Trophoblast cell (in vitro differentiated cells and primary cell): Measurements from ENCODE around the gene ASNSD1.

Experiments used
- DNase-seq, 2 donors: peaks; one replicate each; pipeline ENCODE4 v3.0.0-alpha.2; 2016
- H2AFZ ChIP-seq: 2 replicates; pipeline ENCODE4 v1.6.1; 2013; ENCODE audit warnings: low read length, moderate library complexity, mild to moderate bottlenecking; ENCODE audit not compliant: insufficient read depth, poor library complexity
- H2AK5ac ChIP-seq: 2 replicates; pipeline ENCODE4 v1.6.1; 2013; ENCODE audit warnings: mild to moderate bottlenecking, low read length
- H2BK120ac ChIP-seq: 2 replicates; pipeline ENCODE4 v1.6.1; 2013; ENCODE audit warnings: low read length, mild to moderate bottlenecking, moderate library complexity; ENCODE audit not compliant: insufficient read depth, poor library complexity
- H2BK12ac ChIP-seq: 2 replicates; pipeline ENCODE4 v1.6.1; 2013; ENCODE audit warnings: mild to moderate bottlenecking, low read length, moderate library complexity
- H2BK5ac ChIP-seq: 2 replicates; pipeline ENCODE4 v1.6.1; 2013; ENCODE audit warnings: low read length, low read depth, moderate library complexity, mild to moderate bottlenecking; ENCODE audit not compliant: poor library complexity
- H3K14ac ChIP-seq: 2 replicates; pipeline ENCODE4 v1.6.1; 2013; ENCODE audit warnings: mild to moderate bottlenecking, low read length
- H3K18ac ChIP-seq: 2 replicates; pipeline ENCODE4 v1.6.1; 2013; ENCODE audit warnings: mild to moderate bottlenecking, low read length
- H3K23ac ChIP-seq: 2 replicates; pipeline ENCODE4 v1.6.1; 2013; ENCODE audit warnings: low read length
- H3K27ac ChIP-seq: 2 replicates; pipeline ENCODE4 v1.5.1; 2013; ENCODE audit warnings: low read depth, mild to moderate bottlenecking, inconsistent platforms, low read length, moderate library complexity
- H3K27me3 ChIP-seq: 2 replicates; pipeline ENCODE4 v1.6.1; 2013; ENCODE audit warnings: inconsistent platforms, mild to moderate bottlenecking, low read length, moderate library complexity; ENCODE audit not compliant: insufficient read depth
- H3K36me3 ChIP-seq, 2 experiments: 1 replicate in 1 of 2; 2 replicates in 1 of 2; pipeline ENCODE4 v1.6.1; 2013; ENCODE audit warnings: low read length in 2 of 2, mild to moderate bottlenecking in 2 of 2, moderate library complexity in 1 of 2; ENCODE audit not compliant: insufficient read depth in 2 of 2, control insufficient read depth in 1 of 2
- H3K4ac ChIP-seq: 2 replicates; pipeline ENCODE4 v1.6.1; 2013; ENCODE audit warnings: low read depth, mild to moderate bottlenecking, low read length, moderate library complexity
- H3K4me1 ChIP-seq, 2 experiments: 1 replicate in 1 of 2; 2 replicates in 1 of 2; pipeline ENCODE4 v1.6.1; 2013; ENCODE audit warnings: low read length in 2 of 2, mild to moderate bottlenecking in 2 of 2, moderate library complexity in 1 of 2; ENCODE audit not compliant: insufficient read depth in 2 of 2, control insufficient read depth in 1 of 2
- H3K4me2 ChIP-seq: 2 replicates; pipeline ENCODE4 v1.6.1; 2013; ENCODE audit warnings: inconsistent platforms, mild to moderate bottlenecking, low read length, moderate library complexity
- H3K4me3 ChIP-seq: 2 replicates; pipeline ENCODE4 v1.5.1; 2013; ENCODE audit warnings: mild to moderate bottlenecking, low read depth, low read length, inconsistent platforms
- H3K79me1 ChIP-seq: one replicate; pipeline ENCODE4 v1.6.1; 2013; ENCODE audit warnings: low read length
- H3K79me2 ChIP-seq: 2 replicates; pipeline ENCODE4 v1.6.1; 2013; ENCODE audit warnings: low read length, mild to moderate bottlenecking; ENCODE audit not compliant: control insufficient read depth, insufficient read depth, poor library complexity
- H3K9ac ChIP-seq: 2 replicates; pipeline ENCODE4 v1.6.1; 2013; ENCODE audit warnings: mild to moderate bottlenecking, low read length
- H3K9me3 ChIP-seq: 2 replicates; pipeline ENCODE4 v1.6.1; 2013; ENCODE audit warnings: low read depth, mild to moderate bottlenecking, control low read depth, inconsistent platforms, low read length; ENCODE audit not compliant: insufficient read depth
- H4K12ac ChIP-seq: 2 replicates; pipeline ENCODE4 v1.6.1; 2013; ENCODE audit warnings: low read depth, mild to moderate bottlenecking, low read length, moderate library complexity
- H4K8ac ChIP-seq: 2 replicates; pipeline ENCODE4 v1.6.1; 2013; ENCODE audit warnings: low read depth, mild to moderate bottlenecking, low read length, moderate library complexity
- H4K91ac ChIP-seq: one replicate; pipeline ENCODE4 v1.6.1; 2013; ENCODE audit warnings: low read depth, mild to moderate bottlenecking, low read length, moderate library complexity
- WGBS: extraction: QIAGEN DNeasy Blood & Tissue Kit; methylation state at CpG from one replicate; pipeline ENCODE4 v1.1.7; 2013; ENCODE audit warnings: missing lambda C conversion rate; ENCODE audit not compliant: insufficient read length, insufficient coverage; ENCODE audit errors: extremely low coverage; 5-methylcytosine and 5-hydroxymethylcytosine counted together

The ASNSD1 gene

DNA sequence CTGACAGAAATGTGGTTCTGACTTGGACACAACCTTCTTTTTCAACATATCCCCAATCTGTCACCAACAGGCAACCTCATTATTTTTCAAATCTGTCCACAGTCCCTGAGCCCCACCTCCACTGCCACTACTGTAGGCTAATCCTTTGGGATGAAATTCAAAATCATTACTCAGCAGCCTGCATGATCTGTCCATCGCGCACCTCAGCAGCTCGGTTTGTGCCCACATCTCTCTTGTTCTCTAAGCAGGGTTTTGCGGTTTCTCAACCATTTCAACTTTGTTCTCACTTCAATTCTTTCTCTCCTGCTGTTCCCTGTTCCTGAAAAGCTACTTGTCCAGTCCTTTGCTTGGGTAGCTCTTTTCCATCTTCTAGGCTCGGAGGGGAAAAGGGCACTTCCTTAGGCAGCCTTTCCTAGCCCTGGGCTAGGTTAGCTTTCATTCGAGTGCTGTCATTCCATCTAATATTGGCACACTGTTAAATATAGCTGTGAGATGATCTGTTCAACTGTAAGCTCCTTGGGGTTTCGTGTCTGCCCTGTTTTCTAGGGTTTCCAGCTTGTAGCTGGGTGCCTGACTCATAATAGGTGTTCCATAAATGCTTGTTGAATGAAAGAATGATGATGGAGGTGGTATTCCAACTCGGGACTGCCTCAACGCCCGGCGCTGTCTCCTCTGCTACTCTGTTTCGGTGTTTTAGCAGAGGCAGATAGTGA, 12.6 kb downstream of the ASNSD1 start:
- Histone ChIP-seq H3K9me3 (no peaks in the 10 kb centered on the region), H3K14ac (no peak overlapping the region), H3K27me3 (no peaks in the 10 kb centered on the region), H2BK5ac (no peak overlapping the region), H2AK5ac (no peak overlapping the region), H4K12ac (no peak overlapping the region), H3K79me2 (peaks cover 5% of the 10 kb centered on the region), H3K4me1 (peaks cover 0 to 2% of the 10 kb centered on the region in 2 experiments), H2BK12ac (no peak overlapping the region), H2BK120ac (no peak overlapping the region), H3K9ac (no peak overlapping the region), H4K8ac (peak overlapping the region; percentile 17), H3K18ac (no peak overlapping the region), H3K27ac (no peak overlapping the region), H3K23ac (no peak overlapping the region), H3K4ac (no peak overlapping the region), H2AFZ (peak overlapping the region; percentile 82), H3K36me3 (peaks cover 3 to 4% of the 10 kb centered on the region in 2 experiments), H3K79me1 (peaks cover 5% of the 10 kb centered on the region), H4K91ac (no peak overlapping the region), H3K4me3 (peak overlapping the region; percentile 74), H3K4me2 (peak overlapping the region; percentile 80)
- no CpG with 5 or more reads among the region's 12 CpGs for WGBS
- peak; percentile 46 to 51 for DNase-seq

DNA sequence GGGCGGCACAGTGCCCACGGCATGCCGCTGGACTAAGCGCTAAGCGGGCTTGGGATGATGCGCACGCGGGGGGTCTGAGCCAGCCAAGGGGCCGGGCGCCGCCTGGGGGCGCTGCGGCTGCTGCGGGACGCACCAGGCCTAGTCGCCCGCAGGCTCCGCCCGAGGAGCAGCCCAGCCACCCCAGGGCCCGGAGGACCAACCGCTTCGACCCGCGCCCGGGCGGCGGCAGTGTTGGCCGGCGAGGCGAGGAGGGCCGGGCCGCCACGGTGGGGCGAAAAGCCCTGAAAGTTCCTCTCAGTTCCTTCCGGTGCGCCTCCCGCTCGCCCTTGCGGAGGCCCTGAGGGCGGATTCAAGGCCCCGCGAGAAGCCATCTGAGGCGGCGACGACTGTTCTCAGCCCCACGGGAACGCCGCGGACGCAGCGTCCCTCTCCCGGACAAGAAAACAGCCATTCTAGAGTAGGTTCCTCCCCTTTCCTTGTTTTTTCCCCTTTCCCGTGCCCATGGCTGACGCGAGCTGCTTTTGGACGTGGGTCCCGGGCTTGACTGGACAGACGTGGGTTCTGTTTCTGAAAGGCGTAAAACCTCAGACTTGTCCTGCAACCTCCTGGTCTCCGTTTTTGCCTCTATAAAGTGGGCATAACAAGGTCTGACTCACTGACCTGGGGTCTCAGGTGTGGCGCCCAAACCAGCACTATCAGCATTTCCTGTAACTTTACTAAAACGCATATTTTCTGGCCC, 13.3 kb downstream of the ASNSD1 start, which contains the start of gene ANKAR:
TSS of gene ANKAR (plus strand) at position 297 of the 739 bp plus-strand sequence. CDS start 1,821 bp downstream, outside the sequence.
- no peaks in the 10 kb centered on the region for H3K27me3 ChIP-seq
- peaks cover 5% of the 10 kb centered on the region for H3K79me1 ChIP-seq
- peak within 1 kb of the TSS; percentile 92 for H4K12ac ChIP-seq
- peak within 1 kb of the TSS; percentile 62 for H2BK120ac ChIP-seq
- H3K23ac ChIP-seq, result peak within 1 kb of the TSS; percentile 6
- H3K79me2 ChIP-seq, result peaks cover 5% of the 10 kb centered on the region
- peak within 1 kb of the TSS; percentile 76 for H3K14ac ChIP-seq
- H3K18ac ChIP-seq, result peak within 1 kb of the TSS; percentile 55
- peak within 1 kb of the TSS; percentile 95 for H2AFZ ChIP-seq
- peaks cover 0 to 2% of the 10 kb centered on the region in 2 experiments for H3K4me1 ChIP-seq
- peak within 1 kb of the TSS; percentile 74 for H3K4me3 ChIP-seq
- peak within 1 kb of the TSS; percentile 3 for H2AK5ac ChIP-seq
- peak within 1 kb of the TSS; percentile 86 for H3K9ac ChIP-seq
- peak within 1 kb of the TSS; percentile 80 for H4K91ac ChIP-seq
- H3K4ac ChIP-seq, result peak within 1 kb of the TSS; percentile 37
- H3K36me3 ChIP-seq, result peaks cover 3 to 4% of the 10 kb centered on the region in 2 experiments
- peak within 1 kb of the TSS; percentile 93 for H4K8ac ChIP-seq
- no CpG with 5 or more reads among the region's 62 CpGs for whole genome bisulfite sequencing
- no peak within 1 kb of the TSS for H2BK12ac ChIP-seq
- peak; percentile 93 to 94 for DNase-seq
- H2BK5ac ChIP-seq, result peak within 1 kb of the TSS; percentile 70
- no peaks in the 10 kb centered on the region for H3K9me3 ChIP-seq
- peak within 1 kb of the TSS; percentile 69 for H3K27ac ChIP-seq
- H3K4me2 ChIP-seq, result peak within 1 kb of the TSS; percentile 80

DNA sequence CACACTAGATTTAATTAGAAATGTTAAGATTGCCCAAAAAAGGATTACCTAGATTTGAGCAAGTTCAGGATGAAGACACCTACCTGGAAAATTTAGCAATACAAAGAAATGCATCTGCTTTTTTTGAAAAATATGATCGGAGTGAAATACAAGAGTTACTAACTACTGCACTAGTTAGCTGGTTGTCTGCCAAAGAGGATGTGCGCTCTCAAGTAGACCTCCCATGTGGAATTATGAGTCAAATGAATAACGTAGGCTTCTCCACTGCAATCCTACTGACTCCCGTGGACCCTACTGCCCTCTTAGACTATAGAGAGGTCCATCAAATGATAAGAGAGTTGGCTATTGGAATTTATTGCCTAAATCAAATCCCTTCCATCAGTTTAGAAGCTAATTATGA, 15.2 kb downstream of the ASNSD1 start:
- H4K12ac ChIP-seq, result no peak overlapping the region
- no peaks in the 10 kb centered on the region for H3K27me3 ChIP-seq
- H3K9ac ChIP-seq, result no peak overlapping the region
- peaks cover 0 to 2% of the 10 kb centered on the region in 2 experiments for H3K4me1 ChIP-seq
- no peak overlapping the region for H3K23ac ChIP-seq
- no peak overlapping the region for H4K91ac ChIP-seq
- H2AFZ ChIP-seq, result no peak overlapping the region
- no peaks in the 10 kb centered on the region for H3K36me3 ChIP-seq
- no CpG with 5 or more reads among the region's 4 CpGs for WGBS
- no peak overlapping the region for H4K8ac ChIP-seq
- no peak overlapping the region for H2BK12ac ChIP-seq
- no peak overlapping the region for H3K4me3 ChIP-seq
- H2AK5ac ChIP-seq, result no peak overlapping the region
- H3K79me1 ChIP-seq, result peaks cover 5% of the 10 kb centered on the region
- H3K4me2 ChIP-seq, result no peak overlapping the region
- H3K27ac ChIP-seq, result no peak overlapping the region
- H3K14ac ChIP-seq, result no peak overlapping the region
- DNase-seq, result no peak
- H3K9me3 ChIP-seq, result no peaks in the 10 kb centered on the region
- no peak overlapping the region for H3K18ac ChIP-seq
- H2BK5ac ChIP-seq, result no peak overlapping the region
- H2BK120ac ChIP-seq, result no peak overlapping the region
- no peak overlapping the region for H3K4ac ChIP-seq
- H3K79me2 ChIP-seq, result peaks cover 5% of the 10 kb centered on the region

DNA sequence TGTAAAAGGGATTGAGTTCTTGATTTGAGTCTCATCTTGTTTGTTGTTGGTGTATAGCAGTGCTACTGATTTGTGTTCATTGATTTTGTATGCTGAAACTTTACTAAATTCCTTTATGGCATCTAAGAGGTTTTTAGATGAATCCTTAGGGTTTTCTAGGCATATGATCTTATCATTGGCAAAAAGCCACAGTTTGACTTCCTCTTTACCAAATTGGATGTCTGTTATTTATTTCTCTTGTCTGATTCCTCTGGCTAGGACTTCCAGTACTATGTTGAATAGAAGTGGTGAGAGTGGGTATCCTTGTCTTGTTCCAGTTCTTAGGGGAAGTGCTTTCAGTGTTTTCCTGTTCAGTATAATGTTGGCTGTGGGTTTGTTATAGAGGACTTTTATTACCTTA, 18.0 kb downstream of the ASNSD1 start:
- no peak for DNase-seq
- Histone ChIP-seq H4K8ac (no peak overlapping the region), H3K23ac (no peak overlapping the region), H3K4me1 (peaks cover 0 to 2% of the 10 kb centered on the region in 2 experiments), H3K4me3 (no peak overlapping the region), H2AK5ac (no peak overlapping the region), H3K79me2 (peaks cover 5% of the 10 kb centered on the region), H2BK5ac (no peak overlapping the region), H3K9me3 (no peaks in the 10 kb centered on the region), H2BK120ac (no peak overlapping the region), H3K4ac (no peak overlapping the region), H4K91ac (no peak overlapping the region), H3K18ac (no peak overlapping the region), H4K12ac (no peak overlapping the region), H2AFZ (no peak overlapping the region), H3K36me3 (no peaks in the 10 kb centered on the region), H3K4me2 (no peak overlapping the region), H3K14ac (no peak overlapping the region), H3K79me1 (peaks cover 5% of the 10 kb centered on the region), H2BK12ac (no peak overlapping the region), H3K27me3 (no peaks in the 10 kb centered on the region), H3K27ac (no peak overlapping the region), H3K9ac (no peak overlapping the region)
